HCT116 (cell line): Measurements from ENCODE around the gene PBXIP1. TPM values are rescaled to one million over a fixed set of nuclear protein-coding genes. Genes with fewer than 3 reads are reported as not detected.
A peak's percentile ranks its signal among the peaks of the same experiment; 100 is the strongest.

Source experiments
- ATAC-seq: fragments of 200-7000 bp; cut with Tn5 transposase; 2 replicates; pipeline ENCODE4 v1.9.1; 2020; ENCODE audit warnings: mild to moderate bottlenecking, moderate library complexity
- BruUV-seq: library from RNA; stranded (reverse); fragments of 400-500 nt; replicated peaks from 2 replicates; lab custom pipeline; 2021; lab: Mats Ljungman, UMichigan
- CTCF ChIA-PET: fragments of 300-600 bp; sonication (Branson Sonifier 250); formaldehyde crosslinking; loops from one replicate; lab custom pipeline; 2021; ENCODE audit warnings: antibody characterized with exemption; lab: Charles Lee
- POLR2A ChIA-PET: fragments of 300-600, 350-600 bp; sonication (Branson Sonifier 250); formaldehyde crosslinking; loops from one replicate; lab custom pipeline; 2021; ENCODE audit warnings: antibody characterized with exemption; lab: Charles Lee
- RAD21 ChIA-PET, 2 experiments: fragments of 300-600 bp; sonication (Branson Sonifier 250); formaldehyde crosslinking; loops; one replicate each; lab custom pipeline; 2023; ENCODE audit warnings: low total read pairs in 2 of 2; ENCODE audit not compliant: uncharacterized antibody in 2 of 2, unreplicated experiment in 2 of 2, low non-redundant PET in 1 of 2; lab: Charles Lee
- DNase-seq: peaks from one replicate; pipeline ENCODE4 v3.0.0-alpha.2; 2010; ENCODE audit warnings: low read depth, low spot score
- H2AFZ ChIP-seq: fragments of 200-600 bp; shearing (Covaris generic), sonication (generic); 2 replicates; pipeline ENCODE4 v1.6.1; 2017; ENCODE audit warnings: low read depth, mixed run types, mixed read lengths, antibody characterized with exemption, low read length; ENCODE audit not compliant: poor library complexity, severe bottlenecking
- H3K27ac ChIP-seq: 2 replicates; pipeline ENCODE4 v1.5.1; 2012; ENCODE audit warnings: low read depth, low read length
- H3K27me3 ChIP-seq: fragments of 200-600 bp; sonication (generic); 2 replicates; pipeline ENCODE4 v1.6.1; 2016; ENCODE audit warnings: mixed run types, low read length, mixed read lengths; ENCODE audit not compliant: insufficient read depth
- H3K36me3 ChIP-seq, 2 experiments: fragments of 200-500 bp in 1 of 2; fragments of 200-600 bp in 1 of 2; sonication (Bioruptor generic) in 1 of 2; sonication (generic) in 1 of 2; 2 replicates each; pipeline versions ENCODE4 v1.5.1 to v1.6.1; 2014 to 2016; ENCODE audit warnings: low read length in 2 of 2, inconsistent platforms in 1 of 2, mixed read lengths in 1 of 2, mixed run types in 1 of 2; ENCODE audit not compliant: insufficient read depth in 2 of 2, control insufficient read depth in 1 of 2
- H3K4me1 ChIP-seq, 2 experiments: fragments of 200-600 bp in 1 of 2; sonication (generic) in 1 of 2; 2 replicates each; pipeline versions ENCODE4 v1.5.1 to v1.6.1; 2012 to 2017; ENCODE audit warnings: low read length in 2 of 2, inconsistent platforms in 1 of 2, mild to moderate bottlenecking in 1 of 2, mixed read lengths in 1 of 2, mixed run types in 1 of 2, moderate library complexity in 1 of 2; ENCODE audit not compliant: insufficient read depth in 2 of 2, control insufficient read depth in 1 of 2
- H3K4me2 ChIP-seq: fragments of 200-600 bp; sonication (generic); 2 replicates; pipeline ENCODE4 v1.6.1; 2017; ENCODE audit warnings: mixed run types, low read length, mixed read lengths
- H3K4me3 ChIP-seq, 2 experiments: fragments of 200-600 bp in 1 of 2; sonication (generic) in 1 of 2; replicated peaks in 1 of 2; 2 replicates each; pipeline ENCODE4 v1.5.1; 2011 to 2016; ENCODE audit warnings: low read length in 2 of 2, control low read depth in 1 of 2, low read depth in 1 of 2, mild to moderate bottlenecking in 1 of 2, mixed read lengths in 1 of 2, mixed run types in 1 of 2
- H3K79me2 ChIP-seq: fragments of 200-600 bp; sonication (generic); 2 replicates; pipeline ENCODE4 v1.6.1; 2017; ENCODE audit warnings: mild to moderate bottlenecking, mixed run types, low read length, moderate library complexity, mixed read lengths; ENCODE audit not compliant: insufficient read depth
- H3K9ac ChIP-seq: fragments of 200-600 bp; sonication (generic); 2 replicates; pipeline ENCODE4 v1.6.1; 2016; ENCODE audit warnings: low read length, mixed read lengths
- H3K9me2 ChIP-seq: fragments of 200-600 bp; sonication (generic), shearing (Covaris generic); 2 replicates; pipeline ENCODE4 v1.6.1; 2017; ENCODE audit warnings: mixed run types, mild to moderate bottlenecking, moderate library complexity; ENCODE audit not compliant: insufficient read depth
- H3K9me3 ChIP-seq, 2 experiments: fragments of 200-500 bp in 1 of 2; fragments of 200-600 bp in 1 of 2; sonication (Bioruptor generic) in 1 of 2; sonication (generic) in 1 of 2; 2 replicates each; pipeline ENCODE4 v1.6.1; 2014 to 2017; ENCODE audit warnings: low read length in 2 of 2, mixed read lengths in 2 of 2, inconsistent platforms in 1 of 2, low read depth in 1 of 2, mild to moderate bottlenecking in 1 of 2, mixed run types in 1 of 2, moderate library complexity in 1 of 2; ENCODE audit not compliant: control insufficient read depth in 1 of 2, insufficient read depth in 1 of 2
- H4K20me1 ChIP-seq: fragments of 200-600 bp; sonication (generic), shearing (Covaris generic); 2 replicates; pipeline ENCODE4 v1.6.1; 2017; ENCODE audit warnings: mixed run types, mild to moderate bottlenecking, moderate library complexity; ENCODE audit not compliant: insufficient read depth
- CTCF ChIP-seq, 3 experiments: fragments of 200-600 bp in 1 of 3; sonication (generic) in 1 of 3; IDR thresholded peaks in 2 of 3; conservative IDR thresholded peaks in 1 of 3; 2 replicates each; pipeline ENCODE4 v1.5.1; 2012 to 2017; ENCODE audit warnings: low read depth in 2 of 3, low read length in 2 of 3, antibody characterized with exemption in 1 of 3, borderline replicate concordance in 1 of 3, control low read depth in 1 of 3, mild to moderate bottlenecking in 1 of 3, mixed read lengths in 1 of 3, mixed run types in 1 of 3, moderate library complexity in 1 of 3; ENCODE audit not compliant: insufficient read depth in 1 of 3
- EZH2phosphoT487 ChIP-seq: fragments of 200-600 bp; IDR thresholded peaks from 2 replicates; pipeline ENCODE4 v1.6.1; 2018; ENCODE audit warnings: antibody characterized with exemption, borderline replicate concordance
- ZNF274 ChIP-seq: fragments of 200-500 bp; sonication (Bioruptor generic); IDR thresholded peaks from 2 replicates; pipeline ENCODE4 v1.6.1; 2014; ENCODE audit warnings: mild to moderate bottlenecking, low read depth, low read length, inconsistent platforms
- intact Hi-C: fragments of 100-400 bp; cut with micrococcal nuclease; formaldehyde crosslinking; loops from 2 replicates; pipeline ENCODE4 v1.10.0; 2022
- total RNA-seq: library from RNA; stranded (reverse); gene quantifications from one replicate; pipeline ENCODE4 v1.2.1, GENCODE V29; 2021; ENCODE audit not compliant: unreplicated experiment

Gene PBXIP1
- total RNA-seq, 1 experiment from 2014 or later = 12.6 TPM

- Histone ChIP-seq H3K9ac (no peak overlapping the region), H3K27me3 (no peaks in the 10 kb centered on the region), H3K4me2 (no peak overlapping the region), H3K4me3 (no peak overlapping the region), H3K9me3 (no peaks in the 10 kb centered on the region), H3K36me3 (no peaks in the 10 kb centered on the region), H3K4me1 (peaks cover 2 to 12% of the 10 kb centered on the region in 2 experiments; a peak in 3 of 4 replicates), H3K9me2 (no peaks in the 10 kb centered on the region), H3K79me2 (no peaks in the 10 kb centered on the region), H3K27ac (no peak overlapping the region), H2AFZ (no peak overlapping the region), H4K20me1 (no peaks in the 10 kb centered on the region)
- intact Hi-C loops = loop anchor here (1.0 kb wide), 1 partner anchor 385 kb away; no protein-coding TSS in a partner anchor
- DNase-seq (no peak), ATAC-seq (peak; percentile 91)
- TF ChIP-seq CTCF (IDR thresholded peaks at IDR 0.05 in 2 of 3, conservative IDR thresholded peaks at IDR 0.05 in 1 of 3; ENCODE audit: borderline replicate concordance in 1 of 3, insufficient read depth in 1 of 3, low read depth in 2 of 3, low read length in 2 of 3) (peak in 2 of 3 experiments; percentile 89 to 90; a peak in 4 of 6 replicates), ZNF274 (no peak), EZH2phosphoT487 (no peak)
- ChIA-PET POLR2A (interaction anchor here (0.8 to 1.3 kb wide), 2 partner anchors 10 to 12 kb away, joined by 4 read pairs; partner anchors contain the start of gene PBXIP1), RAD21 (interaction anchor here (1.0 to 1.5 kb wide), 3 partner anchors 65 to 274 kb away, joined by 3 to 5 read pairs (median 3); no protein-coding TSS in a partner anchor), CTCF (interaction anchor here (0.7 to 1.4 kb wide), 8 partner anchors 20 to 461 kb away, joined by 3 read pairs; partner anchors contain the start of gene ADAM15)
- BruUV-seq = no TSS peak
These were observed 12.1 kb downstream of the PBXIP1 start for GRCh38 chr1:154943649-154944400.
